A549 (cell line): ENCODE measurements around the gene ADAMTS20.

ENCODE experiments used
- CEBPB ChIP-seq, 2 experiments: fragments of >200 bp in 1 of 2; sonication (Bioruptor Twin) in 1 of 2; formaldehyde crosslinking in 1 of 2; IDR thresholded peaks; 2 replicates each; pipeline ENCODE4 v1.6.1; 2012 to 2016
- PHF8 ChIP-seq: fragments of 200-600 bp; sonication (generic); IDR thresholded peaks from 2 replicates; pipeline ENCODE4 v1.6.1; 2016; ENCODE audit warnings: low read depth, mild to moderate bottlenecking, antibody characterized with exemption, moderate library complexity, borderline replicate concordance
- TF ChIP-seq, protein P1 (sequence below): fragments of >200 bp; sonication (Bioruptor Twin); formaldehyde crosslinking; IDR thresholded peaks from 3 replicates; pipeline ENCODE4 v1.5.1; 2016
- TF ChIP-seq, protein P2 (sequence below): fragments of 450-650 bp; IDR thresholded peaks from 2 replicates; pipeline ENCODE4 v1.6.1; 2014; ENCODE audit warnings: antibody characterized with exemption

DNA sequence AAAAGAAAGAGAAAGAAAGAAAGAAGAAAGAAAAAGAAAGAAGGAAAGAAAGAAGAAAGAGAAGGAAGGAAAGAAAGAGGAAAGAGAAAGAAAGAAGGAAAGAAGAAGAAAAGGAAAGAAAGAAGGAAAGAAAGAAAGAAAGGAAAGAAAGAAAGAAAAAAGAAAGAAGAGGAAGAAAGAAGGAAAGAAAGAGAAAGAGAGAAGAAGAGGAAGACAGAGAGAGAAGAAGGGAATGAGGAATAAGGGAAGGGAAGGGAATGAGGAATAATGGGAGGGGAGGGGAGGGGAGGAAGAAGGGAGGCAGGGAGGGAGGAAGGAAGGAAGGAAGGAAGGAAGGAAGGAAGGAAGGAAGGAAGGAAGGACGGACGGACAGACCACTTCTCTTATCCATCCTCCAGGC is 246.9 kb downstream of the ADAMTS20 start:
- TF ChIP-seq, protein P1, sequence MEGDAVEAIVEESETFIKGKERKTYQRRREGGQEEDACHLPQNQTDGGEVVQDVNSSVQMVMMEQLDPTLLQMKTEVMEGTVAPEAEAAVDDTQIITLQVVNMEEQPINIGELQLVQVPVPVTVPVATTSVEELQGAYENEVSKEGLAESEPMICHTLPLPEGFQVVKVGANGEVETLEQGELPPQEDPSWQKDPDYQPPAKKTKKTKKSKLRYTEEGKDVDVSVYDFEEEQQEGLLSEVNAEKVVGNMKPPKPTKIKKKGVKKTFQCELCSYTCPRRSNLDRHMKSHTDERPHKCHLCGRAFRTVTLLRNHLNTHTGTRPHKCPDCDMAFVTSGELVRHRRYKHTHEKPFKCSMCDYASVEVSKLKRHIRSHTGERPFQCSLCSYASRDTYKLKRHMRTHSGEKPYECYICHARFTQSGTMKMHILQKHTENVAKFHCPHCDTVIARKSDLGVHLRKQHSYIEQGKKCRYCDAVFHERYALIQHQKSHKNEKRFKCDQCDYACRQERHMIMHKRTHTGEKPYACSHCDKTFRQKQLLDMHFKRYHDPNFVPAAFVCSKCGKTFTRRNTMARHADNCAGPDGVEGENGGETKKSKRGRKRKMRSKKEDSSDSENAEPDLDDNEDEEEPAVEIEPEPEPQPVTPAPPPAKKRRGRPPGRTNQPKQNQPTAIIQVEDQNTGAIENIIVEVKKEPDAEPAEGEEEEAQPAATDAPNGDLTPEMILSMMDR, result no peak
- TF ChIP-seq, protein P2, sequence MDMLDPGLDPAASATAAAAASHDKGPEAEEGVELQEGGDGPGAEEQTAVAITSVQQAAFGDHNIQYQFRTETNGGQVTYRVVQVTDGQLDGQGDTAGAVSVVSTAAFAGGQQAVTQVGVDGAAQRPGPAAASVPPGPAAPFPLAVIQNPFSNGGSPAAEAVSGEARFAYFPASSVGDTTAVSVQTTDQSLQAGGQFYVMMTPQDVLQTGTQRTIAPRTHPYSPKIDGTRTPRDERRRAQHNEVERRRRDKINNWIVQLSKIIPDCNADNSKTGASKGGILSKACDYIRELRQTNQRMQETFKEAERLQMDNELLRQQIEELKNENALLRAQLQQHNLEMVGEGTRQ, result no peak
- TF ChIP-seq CEBPB (IDR thresholded peaks at IDR 0.05) (no peak), PHF8 (no peak)
